Panc1 (cell line): ENCODE measurements around the gene EDN3.

Source experiments
- CTCF ChIP-seq: fragments of 450-650 bp; IDR thresholded peaks from 2 replicates; pipeline ENCODE4 v1.5.1; 2017; ENCODE audit warnings: mild to moderate bottlenecking
- REST ChIP-seq, 2 experiments: IDR thresholded peaks; 2 replicates each; pipeline ENCODE4 v1.6.1; 2011 to 2012; ENCODE audit warnings: low read depth in 2 of 2, control low read depth in 1 of 2, low read length in 1 of 2, mild to moderate bottlenecking in 1 of 2, moderate library complexity in 1 of 2; ENCODE audit not compliant: insufficient read depth in 1 of 2

- TF ChIP-seq CTCF, result no peak
- no peak for TF ChIP-seq REST (IDR thresholded peaks at IDR 0.05; ENCODE audit: insufficient read depth in 1 of 2, low read depth in 2 of 2, low read length in 1 of 2)
Observed at GRCh38 chr20:59314997-59315396, 14.6 kb downstream of the EDN3 start.
